ENCODE measurements around the gene FOXO3B.
"Not testable (repeated sequence)": the region's sequence is repeated elsewhere in the genome, so short reads cannot be mapped to it uniquely, and the experiment has no call there.

The FOXO3B gene

DNA sequence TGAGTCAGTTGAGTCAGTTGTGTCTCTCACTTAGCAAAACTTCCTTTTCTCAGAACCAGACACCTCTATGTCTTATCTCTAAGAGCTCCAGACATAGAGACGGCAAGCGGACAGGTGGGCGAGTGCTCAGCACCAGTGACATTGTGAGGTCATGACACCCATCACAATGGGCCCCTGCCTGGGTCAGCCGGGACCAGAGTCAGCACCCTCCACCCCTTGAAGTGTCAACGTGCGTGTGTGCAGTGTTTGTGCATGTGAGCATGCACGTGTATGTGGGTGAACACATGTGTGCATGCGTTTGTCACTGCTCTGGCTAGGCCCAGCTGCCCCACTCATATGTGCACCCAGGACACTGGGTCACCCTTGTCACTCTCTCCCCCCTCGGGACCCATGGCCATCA lies 37.8 kb downstream of the FOXO3B start, which contains the start of gene TBC1D28:
Gene TBC1D28, minus strand, starts transcription at position 101 of the 400 bp plus-strand sequence. CDS start 3,039 bp downstream, outside the sequence.
- not testable (repeated sequence) for DNase-seq

DNA sequence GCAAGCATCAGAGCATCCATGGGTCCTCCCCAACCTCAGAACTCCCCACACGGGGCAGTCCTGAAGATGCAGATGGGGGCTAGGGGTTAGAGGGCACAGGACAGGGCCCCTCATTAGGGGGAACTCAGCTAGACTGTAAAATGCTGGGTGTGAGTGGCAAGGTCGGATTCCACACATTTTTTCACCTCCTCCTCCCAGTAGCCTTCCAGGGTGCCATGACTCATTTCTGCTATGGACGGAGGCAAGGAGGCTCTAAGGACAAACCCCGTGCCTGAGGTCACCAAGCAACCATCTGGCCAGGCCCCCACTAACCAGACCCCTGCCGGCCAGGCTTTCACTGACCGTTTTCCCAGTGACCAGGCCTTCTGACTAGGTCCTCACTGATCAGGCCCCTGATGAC lies 39.0 kb downstream of the FOXO3B start:
- not testable (repeated sequence) for DNase-seq

DNA sequence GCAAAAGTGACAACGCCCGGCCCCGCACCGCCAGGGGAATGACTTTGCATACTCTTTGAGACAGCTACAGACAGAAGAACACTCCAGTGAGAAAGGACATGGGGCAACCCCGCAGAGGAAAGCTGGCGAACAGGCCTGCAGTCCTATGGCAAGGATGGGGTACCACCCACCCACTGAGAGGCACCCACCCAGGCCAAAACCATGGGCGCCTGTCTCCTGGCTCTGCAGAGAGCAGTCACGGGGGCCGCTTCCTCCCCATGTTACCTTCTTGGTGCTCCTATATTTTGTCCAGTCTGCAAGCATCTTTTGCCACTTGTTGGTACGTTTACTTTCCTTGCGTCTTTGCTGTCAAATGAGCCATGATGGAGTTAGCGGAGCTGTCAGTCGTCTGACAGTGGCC lies 43.8 kb downstream of the FOXO3B start:
- DNase-seq = not testable (repeated sequence)

DNA sequence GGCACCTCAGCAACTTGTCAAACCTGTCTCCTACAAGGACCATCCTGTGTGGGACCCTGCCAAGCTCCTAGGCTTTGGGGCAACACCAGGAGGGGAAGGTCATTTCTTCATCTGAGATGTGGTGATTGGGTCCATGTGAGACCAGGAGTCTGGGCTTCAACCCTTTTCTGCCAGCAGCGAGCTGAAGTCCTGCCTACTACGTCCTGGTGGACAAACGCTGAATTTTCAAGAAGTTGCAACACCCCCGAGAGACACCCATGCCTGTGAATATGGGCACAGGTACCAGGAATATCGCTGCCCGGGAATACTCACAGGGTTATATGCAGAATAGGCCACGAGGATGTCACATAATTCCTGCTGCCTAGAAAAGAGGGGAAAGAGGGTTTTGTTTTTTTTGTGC lies 45.9 kb downstream of the FOXO3B start:
- not testable (repeated sequence) for DNase-seq

DNA sequence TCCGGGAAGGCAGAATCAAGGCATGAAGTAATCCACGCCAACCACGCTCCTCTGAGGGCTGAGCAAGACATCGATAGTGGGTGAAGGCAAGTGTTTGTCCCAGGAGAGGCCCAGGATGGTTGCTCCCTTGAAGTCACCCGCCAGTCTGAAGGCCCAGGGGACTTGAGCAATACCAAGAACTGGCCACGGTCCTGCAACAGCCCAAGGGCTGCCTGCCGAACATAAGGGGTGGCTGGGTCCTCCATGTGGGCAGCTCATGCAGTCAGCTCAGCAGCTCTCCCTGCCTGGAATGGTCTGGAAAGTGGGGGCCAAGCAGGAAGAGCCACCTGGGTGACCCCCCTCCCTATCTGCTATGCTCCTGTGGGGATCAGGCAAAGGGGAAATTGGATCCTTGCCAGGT lies 46.3 kb downstream of the FOXO3B start:
- not testable (repeated sequence) for DNase-seq

DNA sequence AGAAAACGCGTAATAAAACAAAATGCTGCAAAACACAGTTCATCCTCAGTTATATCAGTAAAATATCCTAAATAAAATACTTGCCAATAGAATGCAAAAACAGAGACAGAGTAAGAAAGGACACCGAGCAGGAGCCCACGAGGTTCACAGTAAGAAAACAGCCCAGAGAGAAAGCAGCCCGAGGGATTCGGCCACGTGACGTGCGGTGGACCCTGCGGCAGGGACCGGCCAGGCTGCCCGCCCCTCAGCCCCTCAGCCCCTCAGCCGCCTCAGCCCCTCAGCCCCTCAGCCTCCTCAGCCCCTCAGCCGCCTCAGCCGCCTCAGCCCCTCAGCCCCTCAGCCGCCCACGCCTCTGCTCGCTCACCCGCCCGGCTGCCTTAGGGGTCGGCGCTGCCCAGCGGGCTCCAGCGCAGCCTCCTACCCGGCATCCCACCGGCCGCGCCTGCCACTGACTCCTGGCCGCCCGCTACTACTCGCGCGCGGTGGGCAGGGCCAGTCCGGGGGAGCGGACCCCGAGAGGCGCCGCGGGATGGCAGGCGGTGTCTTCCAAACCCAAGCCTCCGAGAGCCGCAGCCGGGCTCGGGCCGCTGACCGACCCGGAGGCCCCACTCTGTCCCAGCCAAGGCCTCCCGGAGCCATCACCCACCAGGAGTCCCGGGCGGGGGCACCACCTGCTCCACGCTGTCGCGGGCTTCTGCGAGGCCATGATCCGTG lies 47.4 kb downstream of the FOXO3B start:
- not testable (repeated sequence) for DNase-seq
